PFSK-1 (cell line): ENCODE data around the gene DEFB129.

Source experiments
- FOXP2 ChIP-seq: optimal IDR thresholded peaks from 2 replicates; pipeline ENCODE3; 2011; ENCODE audit warnings: borderline replicate concordance, control low read depth, inconsistent platforms; ENCODE audit not compliant: insufficient read depth; ENCODE audit errors: extremely low read length, extremely low read depth
- POLR2AphosphoS5 ChIP-seq: IDR thresholded peaks from 2 replicates; pipeline ENCODE4 v1.6.1; 2012; ENCODE audit warnings: low read depth, mild to moderate bottlenecking, control low read depth, low read length, moderate library complexity
- SIN3A ChIP-seq: IDR thresholded peaks from 2 replicates; pipeline ENCODE4 v1.6.1; 2012; ENCODE audit warnings: mild to moderate bottlenecking, low read length, moderate library complexity, borderline replicate concordance; ENCODE audit not compliant: insufficient read depth
- TAF1 ChIP-seq: IDR thresholded peaks from 2 replicates; pipeline ENCODE4 v1.6.1; 2012; ENCODE audit warnings: low read length, control low read depth, borderline replicate concordance; ENCODE audit not compliant: insufficient read depth
- TF ChIP-seq, protein P1 (sequence below), 2 experiments: IDR thresholded peaks; 2 replicates each; pipeline versions ENCODE4 v1.6.1 to v1.8.0; 2011 to 2012; ENCODE audit warnings: low read depth in 2 of 2, low read length in 2 of 2, control low read depth in 1 of 2, inconsistent platforms in 1 of 2, mild to moderate bottlenecking in 1 of 2, moderate library complexity in 1 of 2; ENCODE audit not compliant: insufficient read depth in 1 of 2

The DEFB129 gene

DNA sequence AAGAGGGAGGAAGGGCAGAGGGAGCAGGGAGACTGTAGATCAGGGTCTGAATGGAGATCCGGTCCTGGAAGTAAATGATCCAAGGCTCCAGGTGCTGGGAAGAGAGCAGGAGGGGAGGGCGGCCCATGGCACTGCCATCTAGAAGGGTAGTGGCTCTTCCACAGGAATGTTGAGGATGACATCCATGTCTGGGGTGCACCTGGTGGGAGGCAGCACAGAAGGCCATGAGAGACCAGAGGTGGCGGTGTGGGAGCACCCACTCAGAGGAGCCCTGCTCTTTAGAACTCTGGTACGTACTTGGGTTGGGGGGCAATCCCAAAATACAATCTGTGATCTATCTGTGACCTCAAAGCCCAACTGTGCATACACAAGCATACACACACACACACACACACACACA lies 44.0 kb downstream of the DEFB129 start:
- TF ChIP-seq POLR2AphosphoS5 (no peak), TAF1 (no peak), FOXP2 (no peak), SIN3A (no peak)
- TF ChIP-seq, protein P1, sequence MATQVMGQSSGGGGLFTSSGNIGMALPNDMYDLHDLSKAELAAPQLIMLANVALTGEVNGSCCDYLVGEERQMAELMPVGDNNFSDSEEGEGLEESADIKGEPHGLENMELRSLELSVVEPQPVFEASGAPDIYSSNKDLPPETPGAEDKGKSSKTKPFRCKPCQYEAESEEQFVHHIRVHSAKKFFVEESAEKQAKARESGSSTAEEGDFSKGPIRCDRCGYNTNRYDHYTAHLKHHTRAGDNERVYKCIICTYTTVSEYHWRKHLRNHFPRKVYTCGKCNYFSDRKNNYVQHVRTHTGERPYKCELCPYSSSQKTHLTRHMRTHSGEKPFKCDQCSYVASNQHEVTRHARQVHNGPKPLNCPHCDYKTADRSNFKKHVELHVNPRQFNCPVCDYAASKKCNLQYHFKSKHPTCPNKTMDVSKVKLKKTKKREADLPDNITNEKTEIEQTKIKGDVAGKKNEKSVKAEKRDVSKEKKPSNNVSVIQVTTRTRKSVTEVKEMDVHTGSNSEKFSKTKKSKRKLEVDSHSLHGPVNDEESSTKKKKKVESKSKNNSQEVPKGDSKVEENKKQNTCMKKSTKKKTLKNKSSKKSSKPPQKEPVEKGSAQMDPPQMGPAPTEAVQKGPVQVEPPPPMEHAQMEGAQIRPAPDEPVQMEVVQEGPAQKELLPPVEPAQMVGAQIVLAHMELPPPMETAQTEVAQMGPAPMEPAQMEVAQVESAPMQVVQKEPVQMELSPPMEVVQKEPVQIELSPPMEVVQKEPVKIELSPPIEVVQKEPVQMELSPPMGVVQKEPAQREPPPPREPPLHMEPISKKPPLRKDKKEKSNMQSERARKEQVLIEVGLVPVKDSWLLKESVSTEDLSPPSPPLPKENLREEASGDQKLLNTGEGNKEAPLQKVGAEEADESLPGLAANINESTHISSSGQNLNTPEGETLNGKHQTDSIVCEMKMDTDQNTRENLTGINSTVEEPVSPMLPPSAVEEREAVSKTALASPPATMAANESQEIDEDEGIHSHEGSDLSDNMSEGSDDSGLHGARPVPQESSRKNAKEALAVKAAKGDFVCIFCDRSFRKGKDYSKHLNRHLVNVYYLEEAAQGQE (IDR thresholded peaks at IDR 0.05; ENCODE audit: insufficient read depth in 1 of 2, low read depth in 2 of 2, low read length in 2 of 2), result no peak

DNA sequence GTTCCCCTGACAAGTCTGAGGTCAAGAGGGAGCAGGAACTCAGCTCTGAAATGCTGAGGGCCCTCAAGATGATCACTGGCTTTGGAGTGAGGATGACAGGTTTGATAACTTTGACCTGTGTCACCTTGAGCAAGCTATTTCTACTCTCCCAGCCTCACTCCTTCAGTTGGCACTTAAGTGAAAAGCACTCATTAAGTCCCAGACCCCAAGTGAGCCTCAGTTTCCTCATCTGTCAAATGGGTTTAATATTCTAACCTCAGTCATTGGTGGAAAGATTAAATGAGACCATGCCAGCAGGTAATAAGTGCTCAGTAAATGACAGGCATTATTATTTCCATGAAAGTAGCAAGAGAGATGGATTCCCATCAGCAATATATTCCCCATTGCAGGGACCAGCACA lies 44.5 kb downstream of the DEFB129 start:
- TF ChIP-seq, protein P1 (IDR thresholded peaks at IDR 0.05; ENCODE audit: insufficient read depth in 1 of 2, low read depth in 2 of 2, low read length in 2 of 2), result no peak
- TF ChIP-seq SIN3A (no peak), FOXP2 (no peak), POLR2AphosphoS5 (no peak)

DNA sequence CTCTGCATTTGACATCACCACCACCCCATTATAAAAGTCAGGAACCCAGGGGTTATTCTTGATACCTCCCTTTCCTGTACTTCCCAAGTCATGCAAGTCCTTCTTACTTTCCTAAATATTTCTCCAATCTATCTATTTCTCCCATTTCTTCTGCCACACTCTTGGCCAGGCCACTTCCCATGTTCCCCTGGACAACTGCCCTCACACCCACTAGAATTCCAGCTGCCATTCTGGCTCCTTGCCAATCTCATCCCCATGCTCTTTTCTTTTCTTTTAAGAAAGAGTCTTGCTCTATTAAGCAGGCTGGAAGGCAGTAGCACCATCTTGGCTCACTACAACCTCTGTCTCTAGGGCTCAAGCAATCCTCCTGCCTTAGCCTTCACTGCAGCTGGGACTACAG lies 45.7 kb downstream of the DEFB129 start:
- no peak for TF ChIP-seq FOXP2
- TF ChIP-seq POLR2AphosphoS5, result no peak
- TF ChIP-seq SIN3A, result no peak
- no peak for TF ChIP-seq TAF1
- TF ChIP-seq, protein P1 (IDR thresholded peaks at IDR 0.05; ENCODE audit: insufficient read depth in 1 of 2, low read depth in 2 of 2, low read length in 2 of 2), result no peak

DNA sequence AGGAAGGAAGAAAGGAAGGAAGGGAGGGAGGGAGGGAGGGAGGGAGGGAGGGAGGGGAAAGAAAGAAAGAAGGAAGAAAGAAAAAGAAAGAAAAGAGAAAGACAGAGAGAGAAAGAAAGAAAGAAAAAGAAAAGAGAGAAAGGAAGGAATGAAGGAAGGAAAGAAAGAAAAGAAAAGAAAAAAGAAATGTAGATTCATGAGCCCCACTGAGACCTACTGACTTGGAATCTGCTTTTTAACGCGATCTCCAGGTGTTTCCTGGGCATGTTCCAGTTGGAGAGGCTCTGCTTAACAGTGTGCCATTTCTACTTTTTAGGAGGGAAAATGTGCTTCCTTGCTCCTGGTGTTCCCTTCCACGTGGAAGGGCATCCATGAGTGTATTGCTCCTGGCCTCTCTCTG lies 46.8 kb downstream of the DEFB129 start:
- TF ChIP-seq TAF1 (no peak), POLR2AphosphoS5 (no peak), SIN3A (no peak), FOXP2 (no peak)
- TF ChIP-seq, protein P1 (IDR thresholded peaks at IDR 0.05; ENCODE audit: insufficient read depth in 1 of 2, low read depth in 2 of 2, low read length in 2 of 2), result no peak

DNA sequence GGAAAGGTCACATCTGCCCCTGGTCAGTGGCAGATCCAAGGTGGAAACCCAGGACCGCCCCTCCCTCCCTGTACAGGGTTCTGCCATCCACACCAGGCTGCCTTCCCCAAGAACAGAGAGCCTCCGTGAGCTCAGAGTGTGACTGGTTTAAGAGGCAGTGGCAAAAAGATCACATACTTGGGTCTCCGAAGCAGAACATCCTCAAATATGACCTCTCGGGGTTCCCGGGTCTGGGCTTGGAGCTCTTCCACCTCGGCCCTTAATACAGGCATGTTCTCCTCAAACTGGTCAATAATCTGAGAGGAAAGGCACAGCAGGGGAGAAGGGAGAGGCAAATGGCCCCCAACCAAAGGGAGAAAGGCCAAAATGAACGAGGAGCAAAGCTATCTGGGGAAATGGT lies 48.7 kb downstream of the DEFB129 start:
- TF ChIP-seq FOXP2 (no peak), SIN3A (no peak), POLR2AphosphoS5 (no peak), TAF1 (no peak)
- TF ChIP-seq, protein P1 (IDR thresholded peaks at IDR 0.05; ENCODE audit: insufficient read depth in 1 of 2, low read depth in 2 of 2, low read length in 2 of 2), result no peak
